Measurements from ENCODE around the gene SLC2A9.

- TF ChIP-seq, protein P1, sequence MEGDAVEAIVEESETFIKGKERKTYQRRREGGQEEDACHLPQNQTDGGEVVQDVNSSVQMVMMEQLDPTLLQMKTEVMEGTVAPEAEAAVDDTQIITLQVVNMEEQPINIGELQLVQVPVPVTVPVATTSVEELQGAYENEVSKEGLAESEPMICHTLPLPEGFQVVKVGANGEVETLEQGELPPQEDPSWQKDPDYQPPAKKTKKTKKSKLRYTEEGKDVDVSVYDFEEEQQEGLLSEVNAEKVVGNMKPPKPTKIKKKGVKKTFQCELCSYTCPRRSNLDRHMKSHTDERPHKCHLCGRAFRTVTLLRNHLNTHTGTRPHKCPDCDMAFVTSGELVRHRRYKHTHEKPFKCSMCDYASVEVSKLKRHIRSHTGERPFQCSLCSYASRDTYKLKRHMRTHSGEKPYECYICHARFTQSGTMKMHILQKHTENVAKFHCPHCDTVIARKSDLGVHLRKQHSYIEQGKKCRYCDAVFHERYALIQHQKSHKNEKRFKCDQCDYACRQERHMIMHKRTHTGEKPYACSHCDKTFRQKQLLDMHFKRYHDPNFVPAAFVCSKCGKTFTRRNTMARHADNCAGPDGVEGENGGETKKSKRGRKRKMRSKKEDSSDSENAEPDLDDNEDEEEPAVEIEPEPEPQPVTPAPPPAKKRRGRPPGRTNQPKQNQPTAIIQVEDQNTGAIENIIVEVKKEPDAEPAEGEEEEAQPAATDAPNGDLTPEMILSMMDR (IDR thresholded peaks at IDR 0.05): no peak
- TF ChIP-seq EP300 (IDR thresholded peaks at IDR 0.05): no peak
- TF ChIP-seq POLR2A (IDR thresholded peaks at IDR 0.05): no peak
Measured at GRCh38 chr4:10006231-10006600, 15.1 kb downstream of the SLC2A9 start.
